OCI-LY1 (cell line): ENCODE data around the gene SZT2.

ENCODE experiments used
- H2AFZ ChIP-seq: fragments of 200-600 bp; sonication (generic), shearing (Covaris generic); 2 replicates; pipeline ENCODE4 v1.6.0; 2014; ENCODE audit warnings: antibody characterized with exemption, mild to moderate bottlenecking, low read length
- H3F3A ChIP-seq: fragments of 200-600 bp; sonication (generic), shearing (Covaris generic); 2 replicates; pipeline ENCODE4 v1.6.0; 2014; ENCODE audit warnings: mild to moderate bottlenecking, antibody characterized with exemption, low read length, moderate library complexity; ENCODE audit not compliant: insufficient read depth
- H3K27ac ChIP-seq: fragments of 200-600 bp; sonication (generic); 2 replicates; pipeline ENCODE4 v1.5.1; 2014; ENCODE audit warnings: low read length, mixed run types, mild to moderate bottlenecking, low read depth; ENCODE audit not compliant: poor library complexity, severe bottlenecking
- H3K27me3 ChIP-seq: fragments of 200-600 bp; sonication (generic); 2 replicates; pipeline ENCODE4 v1.6.0; 2014; ENCODE audit warnings: antibody characterized with exemption, mild to moderate bottlenecking, low read length, moderate library complexity; ENCODE audit not compliant: insufficient read depth
- H3K36me3 ChIP-seq: fragments of 200-600 bp; sonication (generic); 2 replicates; pipeline ENCODE4 v1.6.1; 2014; ENCODE audit warnings: mild to moderate bottlenecking, antibody characterized with exemption, low read length, moderate library complexity, mixed read lengths; ENCODE audit not compliant: insufficient read depth
- H3K4me1 ChIP-seq: fragments of 200-600 bp; sonication (generic); 2 replicates; pipeline ENCODE4 v1.5.1; 2014; ENCODE audit warnings: mild to moderate bottlenecking, low read length, moderate library complexity; ENCODE audit not compliant: insufficient read depth, severe bottlenecking
- H3K4me2 ChIP-seq: fragments of 200-600 bp; sonication (generic), shearing (Covaris generic); 2 replicates; pipeline ENCODE4 v1.6.1; 2014; ENCODE audit warnings: low read length
- H3K4me3 ChIP-seq: fragments of 200-600 bp; sonication (generic); 2 replicates; pipeline ENCODE4 v1.5.1; 2014; ENCODE audit warnings: low read length, low read depth, mild to moderate bottlenecking, mixed read lengths; ENCODE audit not compliant: poor library complexity, severe bottlenecking
- H3K79me2 ChIP-seq: fragments of 200-600 bp; shearing (Covaris generic); 2 replicates; pipeline ENCODE4 v1.6.1; 2016; ENCODE audit warnings: mixed run types, low read length, mixed read lengths; ENCODE audit not compliant: insufficient read depth
- H3K9ac ChIP-seq: fragments of 200-600 bp; sonication (generic), shearing (Covaris generic); 2 replicates; pipeline ENCODE4 v1.6.1; 2014; ENCODE audit warnings: mild to moderate bottlenecking, low read length, mixed read lengths
- H3K9me2 ChIP-seq: fragments of 200-600 bp; sonication (generic), shearing (Covaris generic); 2 replicates; pipeline ENCODE4 v1.6.1; 2014; ENCODE audit warnings: low read depth, mild to moderate bottlenecking, low read length, mixed read lengths
- H3K9me3 ChIP-seq: fragments of 200-600 bp; shearing (Covaris generic); 2 replicates; pipeline ENCODE4 v1.6.1; 2014; ENCODE audit warnings: low read length, mixed read lengths
- H4K20me1 ChIP-seq: fragments of 200-600 bp; sonication (generic), shearing (Covaris generic); 2 replicates; pipeline ENCODE4 v1.6.0; 2016; ENCODE audit warnings: mild to moderate bottlenecking, low read length; ENCODE audit not compliant: insufficient read depth
- EZH2 ChIP-seq: fragments of 200-600 bp; sonication (generic), shearing (Covaris generic); IDR thresholded peaks from 2 replicates; pipeline ENCODE4 v1.8.0; 2017; ENCODE audit warnings: borderline replicate concordance, mixed run types, mild to moderate bottlenecking, antibody characterized with exemption, low read length, moderate library complexity, mixed read lengths
- TF ChIP-seq, protein P1 (sequence below): fragments of 200-600 bp; sonication (generic), shearing (Covaris generic); IDR thresholded peaks from 2 replicates; pipeline ENCODE4 v1.5.1; 2017; ENCODE audit warnings: mild to moderate bottlenecking, antibody characterized with exemption, low read length, moderate library complexity, mixed read lengths

SZT2 gene

DNA sequence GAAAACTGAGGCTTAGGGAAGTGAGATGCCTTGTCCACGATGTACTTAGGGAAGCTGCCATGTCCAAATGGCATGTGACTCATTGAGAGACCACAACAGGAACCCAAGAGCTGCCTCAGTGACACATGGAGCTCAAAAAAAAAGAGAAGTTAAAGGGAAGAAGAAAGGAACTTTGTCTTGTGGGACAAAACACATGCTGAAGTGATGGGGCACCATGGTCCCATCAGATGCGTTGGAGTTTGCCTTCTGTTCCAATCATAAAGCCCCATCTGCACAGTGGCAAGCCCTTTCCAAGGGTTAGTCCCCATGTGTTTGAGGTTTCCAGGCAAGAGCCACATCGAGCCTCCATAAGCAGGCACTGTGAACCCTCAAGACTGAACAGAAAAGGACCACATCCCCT is 8.1 kb upstream of the SZT2 start:
- Histone ChIP-seq H3K4me3 (no peak overlapping the region), H3K36me3 (peaks cover 54% of the 10 kb centered on the region), H3K27me3 (no peaks in the 10 kb centered on the region), H3K9me2 (no peaks in the 10 kb centered on the region), H3K4me1 (no peaks in the 10 kb centered on the region), H3F3A (no peaks in the 10 kb centered on the region), H3K9me3 (no peaks in the 10 kb centered on the region), H3K27ac (no peak overlapping the region), H2AFZ (no peak overlapping the region), H4K20me1 (no peaks in the 10 kb centered on the region), H3K9ac (no peak overlapping the region), H3K4me2 (no peak overlapping the region), H3K79me2 (no peaks in the 10 kb centered on the region)
- no peak for TF ChIP-seq EZH2
- TF ChIP-seq, protein P1, sequence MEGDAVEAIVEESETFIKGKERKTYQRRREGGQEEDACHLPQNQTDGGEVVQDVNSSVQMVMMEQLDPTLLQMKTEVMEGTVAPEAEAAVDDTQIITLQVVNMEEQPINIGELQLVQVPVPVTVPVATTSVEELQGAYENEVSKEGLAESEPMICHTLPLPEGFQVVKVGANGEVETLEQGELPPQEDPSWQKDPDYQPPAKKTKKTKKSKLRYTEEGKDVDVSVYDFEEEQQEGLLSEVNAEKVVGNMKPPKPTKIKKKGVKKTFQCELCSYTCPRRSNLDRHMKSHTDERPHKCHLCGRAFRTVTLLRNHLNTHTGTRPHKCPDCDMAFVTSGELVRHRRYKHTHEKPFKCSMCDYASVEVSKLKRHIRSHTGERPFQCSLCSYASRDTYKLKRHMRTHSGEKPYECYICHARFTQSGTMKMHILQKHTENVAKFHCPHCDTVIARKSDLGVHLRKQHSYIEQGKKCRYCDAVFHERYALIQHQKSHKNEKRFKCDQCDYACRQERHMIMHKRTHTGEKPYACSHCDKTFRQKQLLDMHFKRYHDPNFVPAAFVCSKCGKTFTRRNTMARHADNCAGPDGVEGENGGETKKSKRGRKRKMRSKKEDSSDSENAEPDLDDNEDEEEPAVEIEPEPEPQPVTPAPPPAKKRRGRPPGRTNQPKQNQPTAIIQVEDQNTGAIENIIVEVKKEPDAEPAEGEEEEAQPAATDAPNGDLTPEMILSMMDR = no peak

DNA sequence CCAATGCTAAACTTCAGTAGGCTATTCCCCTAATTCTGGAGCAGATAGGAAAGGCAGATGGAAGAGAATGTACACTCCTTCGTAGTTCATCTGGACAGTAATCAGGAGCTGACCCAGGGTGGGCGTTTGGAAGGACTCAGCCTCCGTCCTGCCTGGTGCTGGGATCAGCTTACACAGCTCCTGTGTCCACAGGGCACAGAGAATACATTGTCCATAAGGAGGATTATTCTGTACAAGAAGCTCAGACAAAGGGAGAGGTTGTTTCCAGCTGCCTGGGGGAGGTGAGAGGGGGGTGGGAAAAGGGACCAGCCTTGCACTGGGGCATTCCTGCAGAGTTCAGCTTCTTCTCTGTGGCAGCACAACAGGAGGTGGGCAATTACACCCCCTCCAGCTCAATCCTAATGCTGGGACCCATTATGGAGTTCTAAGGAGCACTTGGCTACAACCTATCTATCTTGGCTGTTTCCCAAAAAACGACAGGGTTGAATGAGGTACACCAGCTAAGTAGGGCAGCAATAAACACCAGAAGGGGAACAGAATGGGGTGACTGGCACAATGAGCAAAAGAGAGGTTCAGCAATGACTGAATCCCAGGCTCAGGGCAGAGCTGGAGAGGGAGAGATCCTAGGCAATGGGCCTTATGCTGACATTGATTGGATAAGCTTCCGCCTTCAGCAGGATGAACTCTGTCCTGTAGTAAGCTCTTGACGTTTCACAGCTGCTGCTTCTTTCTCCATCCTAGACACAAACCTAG is 7.5 kb upstream of the SZT2 start:
- Histone ChIP-seq H3K9me3 (no peaks in the 10 kb centered on the region), H3F3A (no peaks in the 10 kb centered on the region), H3K4me2 (no peak overlapping the region), H3K4me3 (no peak overlapping the region), H3K27ac (no peak overlapping the region), H3K4me1 (no peaks in the 10 kb centered on the region), H3K27me3 (no peaks in the 10 kb centered on the region), H3K36me3 (peaks cover 60% of the 10 kb centered on the region), H3K79me2 (no peaks in the 10 kb centered on the region), H4K20me1 (no peaks in the 10 kb centered on the region), H3K9ac (no peak overlapping the region), H3K9me2 (no peaks in the 10 kb centered on the region), H2AFZ (no peak overlapping the region)
- TF ChIP-seq, protein P1 = no peak
- TF ChIP-seq EZH2 = no peak

DNA sequence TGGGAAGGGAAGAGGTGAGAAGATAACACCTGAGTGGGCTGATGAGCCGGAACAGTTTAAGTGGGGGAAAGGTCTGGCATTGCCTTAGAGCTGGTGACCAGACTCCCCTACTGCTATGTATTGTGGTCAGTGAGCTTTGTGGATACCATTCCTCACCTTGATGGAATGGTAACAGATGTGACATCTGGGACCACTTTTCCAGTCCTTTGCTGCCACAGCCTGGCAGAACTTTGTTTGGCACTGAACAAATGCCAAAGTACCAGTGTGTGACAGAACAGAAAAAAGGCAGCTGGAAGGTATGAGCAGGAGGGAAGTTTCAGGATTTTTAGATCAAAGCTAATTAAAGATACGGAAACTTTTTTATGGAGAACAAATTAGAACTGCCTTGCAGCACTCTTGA is 6.2 kb upstream of the SZT2 start:
- H3K4me1 ChIP-seq = peaks cover 6% of the 10 kb centered on the region
- no peak overlapping the region for H3K4me3 ChIP-seq
- no peaks in the 10 kb centered on the region for H3K9me3 ChIP-seq
- no peak overlapping the region for H3K9ac ChIP-seq
- no peak for TF ChIP-seq EZH2
- TF ChIP-seq, protein P1 = no peak
- no peaks in the 10 kb centered on the region for H4K20me1 ChIP-seq
- H3K4me2 ChIP-seq = no peak overlapping the region
- no peaks in the 10 kb centered on the region for H3F3A ChIP-seq
- no peaks in the 10 kb centered on the region for H3K27me3 ChIP-seq
- no peaks in the 10 kb centered on the region for H3K9me2 ChIP-seq
- peaks cover 3% of the 10 kb centered on the region; the same call in 1 of the 2 replicates for H3K79me2 ChIP-seq
- H3K27ac ChIP-seq = no peak overlapping the region
- no peak overlapping the region for H2AFZ ChIP-seq
- peaks cover 65% of the 10 kb centered on the region for H3K36me3 ChIP-seq
